H54 (cell line): Measurements from ENCODE around the gene GOLGB1.
"Not testable (repeated sequence)": the region's sequence is repeated elsewhere in the genome, so short reads cannot be mapped to it uniquely, and the experiment has no call there.

Source experiments
- DNase-seq: peaks from one replicate; pipeline ENCODE4 v3.0.0; 2011; ENCODE audit warnings: low spot score, mixed read lengths; ENCODE audit not compliant: insufficient read length
- FAIRE-seq: peaks from 3 replicates; lab custom pipeline; 2011; peaks lifted over from hg19 to GRCh38; lab: Jason Lieb, UNC
- POLR2A ChIP-seq: IDR thresholded peaks from 2 replicates; pipeline ENCODE4 v1.6.1; 2011; ENCODE audit warnings: low read depth, mild to moderate bottlenecking, low read length

Gene GOLGB1

GRCh38 chr3:121692010-121692699, 57.4 kb downstream of the GOLGB1 start:
- DNase-seq (no peak), FAIRE-seq (no peak)
- TF ChIP-seq POLR2A = no peak

DNA sequence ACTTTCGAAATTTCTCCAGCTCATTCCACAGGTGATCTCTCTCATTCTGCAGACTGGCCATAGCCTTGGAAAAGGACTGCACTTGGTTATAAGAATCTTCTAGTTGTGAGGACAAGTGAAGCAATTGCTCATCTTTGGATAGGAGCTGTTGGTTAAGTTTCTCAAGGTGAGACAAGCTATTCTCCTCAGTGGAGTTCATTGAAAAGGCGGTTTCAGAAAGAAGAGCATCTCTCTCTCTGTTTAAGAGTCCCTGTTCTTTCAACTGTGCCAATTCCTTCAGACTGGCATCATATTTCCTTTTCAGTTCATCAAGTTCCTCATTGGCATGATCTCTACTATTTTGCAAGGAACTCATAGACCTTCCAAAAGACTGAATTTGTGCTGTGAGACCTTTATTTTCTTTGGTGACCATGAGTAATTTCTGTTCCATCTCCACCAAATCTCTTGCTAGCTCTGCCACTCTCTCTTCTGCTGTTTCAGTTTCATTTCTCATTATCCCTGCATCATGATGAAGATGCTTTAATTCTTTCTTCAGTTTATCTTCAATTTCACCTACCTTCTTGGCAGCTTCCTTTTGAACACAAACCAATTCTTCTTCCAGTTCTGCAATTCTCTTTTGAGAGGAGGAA, 58.6 kb downstream of the GOLGB1 start:
- DNase-seq = no peak

DNA sequence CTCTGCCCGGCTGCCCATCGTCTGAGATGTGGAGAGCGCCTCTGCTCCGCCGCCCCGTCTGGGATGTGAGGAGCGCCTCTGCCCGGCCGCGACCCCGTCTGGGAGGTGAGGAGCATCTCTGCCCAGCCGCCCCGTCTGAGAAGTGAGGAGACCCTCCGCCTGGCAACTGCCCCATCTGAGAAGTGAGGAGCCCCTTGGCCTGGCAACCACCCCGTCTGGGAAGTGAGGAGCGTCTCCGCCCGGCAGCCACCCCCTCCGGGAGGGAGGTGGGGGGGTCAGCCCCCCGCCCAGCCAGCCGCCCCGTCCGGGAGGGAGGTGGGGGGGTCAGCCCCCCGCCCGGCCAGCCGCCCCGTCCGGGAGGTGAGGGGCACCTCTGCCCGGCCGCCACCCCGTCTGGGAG, 60.8 kb downstream of the GOLGB1 start:
- DNase-seq, FAIRE-seq: not testable (repeated sequence)

More for the DNA sequence above, 58.6 kb downstream of the GOLGB1 start:
- TF ChIP-seq POLR2A = no peak
- no peak for FAIRE-seq

- DNase-seq = no peak
- no peak for FAIRE-seq
- TF ChIP-seq POLR2A = no peak
Measured at GRCh38 chr3:121681792-121682191, 67.7 kb downstream of the GOLGB1 start.

DNA sequence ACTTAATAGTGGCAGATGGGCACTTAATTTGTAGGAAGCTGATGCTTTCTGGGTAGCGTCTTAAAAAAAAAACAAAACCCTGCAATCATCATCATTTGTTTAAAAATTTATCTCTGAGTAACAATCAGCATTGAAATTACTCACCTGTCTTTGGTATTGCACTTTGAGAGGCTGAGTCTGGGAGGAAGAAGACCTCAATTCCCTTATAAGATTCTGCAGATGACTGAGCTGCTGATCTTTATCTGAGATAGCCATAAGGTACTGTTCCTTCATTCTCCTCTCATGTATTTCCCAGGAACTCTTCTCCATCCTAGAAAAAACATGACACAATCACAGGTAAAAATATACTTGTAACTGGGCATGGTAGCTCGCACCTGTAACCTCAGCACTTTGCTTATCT, 72.4 kb downstream of the GOLGB1 start:
- TF ChIP-seq POLR2A = no peak
- DNase-seq (no peak), FAIRE-seq (no peak)

DNA sequence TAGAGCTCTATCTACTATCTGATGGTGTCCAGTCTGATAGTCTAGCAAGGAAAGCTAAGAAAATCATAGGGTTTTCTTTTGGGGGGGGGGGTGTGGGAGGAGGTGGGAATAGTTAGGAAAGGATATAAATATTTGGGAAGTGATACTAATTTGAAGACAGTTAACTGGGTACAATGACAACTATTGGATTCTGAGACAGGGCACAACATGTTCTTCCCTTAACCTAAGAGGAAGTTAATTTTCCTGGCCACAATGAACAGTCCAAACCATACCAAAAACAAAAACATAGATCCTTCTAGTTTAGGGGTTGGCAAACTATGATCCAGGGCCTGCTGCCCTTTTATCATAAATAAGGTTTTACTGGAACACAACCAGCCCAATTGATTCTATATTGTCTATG, 78.9 kb downstream of the GOLGB1 start:
- TF ChIP-seq POLR2A = no peak
- DNase-seq = no peak
- FAIRE-seq = no peak

DNA sequence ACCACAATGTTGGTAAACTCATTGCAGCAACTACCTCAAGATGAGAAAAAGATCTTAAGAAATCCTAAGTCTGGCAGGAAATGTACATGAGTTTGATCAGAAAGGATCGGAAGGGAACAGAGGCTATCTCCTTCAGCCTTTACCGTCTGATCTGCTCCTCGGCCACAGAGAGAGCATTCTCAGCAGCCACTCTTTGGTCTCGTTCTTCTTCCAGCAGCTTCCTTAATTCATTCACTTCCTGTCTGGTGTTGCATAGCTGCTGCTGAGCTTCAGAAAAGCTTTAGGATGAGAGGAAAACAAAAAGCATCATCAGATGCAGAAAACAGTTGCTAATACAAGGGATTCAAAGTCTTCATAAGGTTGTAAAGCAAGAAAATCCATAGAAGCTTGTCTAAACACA, 82.2 kb downstream of the GOLGB1 start:
- FAIRE-seq = no peak
- TF ChIP-seq POLR2A = no peak
- no peak for DNase-seq

DNA sequence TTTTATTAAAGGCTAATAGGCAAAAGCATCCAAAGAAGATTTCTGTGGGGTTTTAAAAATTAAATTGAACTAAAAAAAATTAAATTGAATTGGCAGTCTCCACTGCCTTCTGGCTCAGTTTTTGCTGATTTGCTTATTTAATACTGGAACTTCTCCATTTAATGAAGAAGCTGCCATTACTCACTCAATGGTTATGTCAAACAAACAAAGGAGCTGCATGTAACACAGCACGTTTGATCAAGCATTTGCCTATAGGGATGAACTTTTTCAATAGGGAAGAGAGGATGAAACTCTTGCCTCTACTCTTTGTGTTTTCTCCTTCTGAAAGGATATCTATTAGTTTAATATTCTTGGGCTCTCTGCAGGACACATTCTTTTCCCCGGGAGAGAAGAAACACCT, 84.1 kb downstream of the GOLGB1 start:
- TF ChIP-seq POLR2A = no peak

GRCh38 chr3:121663171-121663847, 86.2 kb downstream of the GOLGB1 start:
- TF ChIP-seq POLR2A = no peak
- FAIRE-seq = no peak
- no peak for DNase-seq

More for the DNA sequence above, 84.1 kb downstream of the GOLGB1 start:
- no peak for FAIRE-seq
- no peak for DNase-seq

DNA sequence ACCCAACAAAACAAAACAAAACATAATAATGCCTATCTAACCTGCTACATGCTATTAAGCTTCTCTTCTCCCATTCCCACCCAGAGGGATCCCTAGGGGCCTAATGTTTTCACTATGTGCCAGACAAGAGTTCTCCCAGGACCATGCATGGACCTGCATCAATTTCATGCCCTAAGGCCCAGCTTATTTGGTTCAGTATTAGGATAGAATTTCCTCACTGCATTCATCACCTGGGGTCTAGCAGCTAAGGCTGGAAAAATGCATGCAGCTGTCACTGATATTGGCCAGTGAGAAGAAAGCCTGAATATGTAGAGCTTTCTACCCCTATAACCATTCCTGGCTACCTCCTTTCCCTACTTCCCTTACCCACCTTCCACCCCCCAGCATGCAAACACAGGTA, 86.8 kb downstream of the GOLGB1 start:
- no peak for TF ChIP-seq POLR2A
- FAIRE-seq (no peak), DNase-seq (no peak)

- DNase-seq = no peak
- TF ChIP-seq POLR2A = no peak
- FAIRE-seq = no peak
Measured at GRCh38 chr3:121661376-121661775, 88.2 kb downstream of the GOLGB1 start.

DNA sequence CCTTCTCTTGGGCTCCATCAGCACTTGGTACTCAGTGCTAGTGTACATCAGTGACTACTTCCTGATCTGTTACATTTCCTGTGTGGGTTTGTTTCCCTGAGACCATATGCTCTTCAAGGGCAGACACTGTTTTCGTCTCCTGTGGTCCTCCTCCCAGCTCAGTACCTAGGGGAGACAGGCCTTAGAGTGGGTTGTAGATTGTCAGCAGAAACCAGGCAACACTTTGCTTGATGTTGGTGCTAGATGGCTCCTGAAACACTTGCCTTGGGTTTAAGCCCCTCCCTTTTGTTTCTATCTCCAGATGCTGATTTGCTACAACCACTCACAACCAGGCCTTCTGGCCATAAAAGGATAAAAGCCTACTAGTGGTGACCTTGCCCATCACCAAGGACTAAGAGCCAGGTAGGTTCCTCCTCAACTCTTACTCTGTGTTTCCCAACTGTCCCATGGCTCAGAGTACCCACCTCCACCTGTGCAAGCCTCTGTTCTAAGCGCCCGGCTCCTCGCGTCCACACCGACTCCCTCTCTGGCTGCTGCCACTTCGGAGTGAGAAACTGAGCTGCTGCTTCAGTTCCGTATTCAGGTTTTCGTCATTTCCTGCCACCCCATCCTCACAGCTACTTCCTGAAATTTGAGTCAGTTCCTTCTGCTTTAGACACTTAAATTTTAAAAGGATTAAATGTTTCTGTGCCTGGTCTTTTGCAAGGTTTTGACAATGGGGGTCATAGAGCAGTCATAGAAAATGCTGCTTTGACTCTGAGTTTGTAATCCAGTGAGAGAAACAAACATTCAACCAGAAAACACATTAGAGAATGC, 89.0 kb downstream of the GOLGB1 start, which contains the start of gene HCLS1:
TSS of gene HCLS1 (minus strand) at position 548 of the 816 bp plus-strand sequence. CDS start 2,556 bp downstream, outside the sequence.
- no peak for TF ChIP-seq POLR2A
- DNase-seq (no peak), FAIRE-seq (no peak)

DNA sequence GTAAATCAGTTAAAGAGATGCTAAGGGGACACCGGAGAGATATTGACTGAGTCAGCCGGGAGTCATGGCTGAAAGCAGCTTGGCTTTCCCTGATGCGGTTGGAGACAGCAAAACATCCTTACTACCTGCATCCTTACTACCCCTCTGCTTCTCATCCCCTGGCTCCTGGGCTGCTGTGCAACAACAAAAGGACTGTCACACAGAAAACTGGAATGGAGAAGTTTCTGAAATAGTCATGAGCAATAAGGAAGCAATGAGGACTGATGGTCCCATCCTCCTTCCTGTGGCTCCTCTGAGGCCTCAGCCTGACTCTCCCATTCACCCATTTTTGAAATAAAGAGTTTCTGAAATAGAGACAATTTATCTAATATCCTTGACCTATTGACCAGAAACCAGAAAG, 90.0 kb downstream of the GOLGB1 start:
- no peak for TF ChIP-seq POLR2A
- FAIRE-seq (no peak), DNase-seq (no peak)

GRCh38 chr3:121658716-121659435, 90.7 kb downstream of the GOLGB1 start:
- DNase-seq = no peak
- no peak for FAIRE-seq
- TF ChIP-seq POLR2A = no peak
